CD4-positive, alpha-beta T cell treated with Interleukin-15 for 4 hours (primary cell): ENCODE results near the gene ADGRA1.

ENCODE experiments used
- DNase-seq: peaks from one replicate; pipeline ENCODE4 v3.0.0-alpha.2; 2020; ENCODE audit warnings: low spot score

Gene ADGRA1

DNA sequence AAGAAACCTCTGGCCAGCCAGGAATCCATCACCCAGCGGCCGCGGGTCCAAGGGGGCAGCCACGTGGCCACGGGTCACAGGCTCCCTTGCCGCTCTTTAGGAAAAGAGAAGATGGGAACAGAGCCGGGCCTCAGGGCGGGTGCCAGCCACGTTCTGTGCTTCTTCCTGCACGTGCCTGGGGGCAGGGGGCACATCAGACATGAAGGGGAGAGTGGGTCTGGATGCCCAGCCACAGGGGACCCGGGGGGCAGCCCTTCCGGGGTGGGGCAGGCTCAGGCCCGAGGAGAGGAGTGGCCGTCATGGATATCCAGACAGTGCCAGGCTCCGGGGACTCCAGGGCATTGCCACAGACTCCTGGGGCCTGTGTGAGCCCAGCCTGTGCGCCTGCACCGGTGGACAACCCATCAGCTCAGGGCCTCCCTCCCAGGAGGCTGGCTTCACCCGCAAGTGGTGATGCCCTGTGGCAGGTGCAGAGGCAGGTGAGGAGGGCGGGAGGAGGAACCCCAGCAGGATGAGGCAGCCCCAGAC lies 31.0 kb upstream of the ADGRA1 start:
- DNase-seq: no peak

- DNase-seq: no peak
Measured at GRCh38 chr10:133058331-133059092, 29.2 kb upstream of the ADGRA1 start.

DNA sequence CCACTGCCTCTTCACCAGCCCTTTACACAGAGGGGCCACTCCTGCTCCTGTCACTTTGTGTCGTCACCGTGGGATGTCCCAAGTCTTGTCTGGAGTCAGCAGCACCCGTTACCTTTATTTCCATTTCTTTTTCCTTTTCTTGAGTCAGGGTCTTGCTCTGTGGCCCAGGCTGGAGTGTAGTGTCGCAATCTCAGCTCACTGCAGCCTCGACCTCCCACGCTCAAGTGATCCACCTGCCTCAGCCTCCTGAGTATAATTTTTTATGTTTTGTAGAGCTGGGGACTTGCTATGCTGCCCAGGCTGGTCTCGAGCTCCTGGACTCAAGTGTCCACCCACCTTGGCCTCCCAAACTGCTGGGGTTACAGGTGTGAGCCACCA lies 28.6 kb upstream of the ADGRA1 start:
- no peak for DNase-seq

DNA sequence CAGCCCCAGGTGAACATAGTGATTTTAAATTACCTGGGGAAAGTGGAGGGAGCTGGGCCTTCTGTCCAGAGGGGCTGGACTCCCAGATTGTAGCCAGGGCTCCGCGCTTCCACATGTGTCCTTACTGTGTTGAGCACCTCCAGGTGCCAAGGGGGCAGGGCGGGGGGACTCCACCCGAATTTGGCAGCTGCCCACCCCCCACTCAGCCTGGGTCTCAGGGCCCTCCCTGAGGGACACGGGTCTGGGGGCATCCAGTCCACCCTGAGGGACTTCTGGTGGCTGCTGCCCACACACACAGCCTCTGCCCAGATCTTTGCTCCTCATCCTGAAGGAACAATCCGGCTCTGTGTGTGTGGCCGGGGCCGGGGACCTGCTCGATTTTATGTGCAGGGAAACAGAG lies 28.2 kb upstream of the ADGRA1 start:
- DNase-seq: no peak

DNA sequence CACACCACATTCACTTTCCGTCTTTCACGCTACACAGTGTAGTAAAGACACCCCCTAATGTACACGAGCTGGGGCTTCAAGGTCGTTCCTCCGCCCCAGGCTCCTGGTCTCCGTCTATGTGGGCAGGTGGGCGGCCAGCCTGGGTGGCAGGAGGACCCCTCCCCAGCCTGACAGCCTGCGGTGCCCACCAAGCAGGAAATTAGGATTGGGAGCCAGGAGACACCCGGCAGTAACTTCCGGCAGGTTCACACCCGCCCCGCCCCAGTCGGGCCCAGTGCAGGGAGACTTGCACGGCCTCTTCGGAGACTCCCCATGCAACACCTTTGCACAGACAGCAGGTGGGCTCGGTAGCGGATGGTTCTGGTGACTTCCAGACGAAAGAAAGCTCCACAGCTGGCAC lies 27.7 kb upstream of the ADGRA1 start:
- no peak for DNase-seq

GRCh38 chr10:133060466-133060865 lies 27.3 kb upstream of the ADGRA1 start:
- DNase-seq: no peak

DNA sequence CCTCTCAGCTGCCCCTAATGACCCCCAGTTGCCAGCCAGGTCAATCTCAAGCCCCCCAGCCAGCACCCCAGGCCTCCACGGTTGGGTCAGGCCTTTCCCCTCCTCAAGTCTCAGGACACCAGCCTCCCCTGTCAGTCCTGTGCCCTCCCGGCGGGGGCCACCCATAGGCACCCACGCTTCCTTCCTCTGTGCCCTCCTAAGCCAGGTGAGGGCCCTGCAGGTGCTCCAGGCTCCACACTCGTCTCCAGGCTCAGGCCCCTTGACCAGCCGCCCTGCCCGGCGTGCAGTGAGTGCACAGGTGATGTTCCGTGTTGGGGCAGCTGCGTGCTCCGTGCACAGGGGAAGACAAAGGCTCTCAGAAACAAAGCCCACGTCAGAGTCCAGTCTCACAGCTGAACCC lies 26.8 kb upstream of the ADGRA1 start:
- no peak for DNase-seq

DNA sequence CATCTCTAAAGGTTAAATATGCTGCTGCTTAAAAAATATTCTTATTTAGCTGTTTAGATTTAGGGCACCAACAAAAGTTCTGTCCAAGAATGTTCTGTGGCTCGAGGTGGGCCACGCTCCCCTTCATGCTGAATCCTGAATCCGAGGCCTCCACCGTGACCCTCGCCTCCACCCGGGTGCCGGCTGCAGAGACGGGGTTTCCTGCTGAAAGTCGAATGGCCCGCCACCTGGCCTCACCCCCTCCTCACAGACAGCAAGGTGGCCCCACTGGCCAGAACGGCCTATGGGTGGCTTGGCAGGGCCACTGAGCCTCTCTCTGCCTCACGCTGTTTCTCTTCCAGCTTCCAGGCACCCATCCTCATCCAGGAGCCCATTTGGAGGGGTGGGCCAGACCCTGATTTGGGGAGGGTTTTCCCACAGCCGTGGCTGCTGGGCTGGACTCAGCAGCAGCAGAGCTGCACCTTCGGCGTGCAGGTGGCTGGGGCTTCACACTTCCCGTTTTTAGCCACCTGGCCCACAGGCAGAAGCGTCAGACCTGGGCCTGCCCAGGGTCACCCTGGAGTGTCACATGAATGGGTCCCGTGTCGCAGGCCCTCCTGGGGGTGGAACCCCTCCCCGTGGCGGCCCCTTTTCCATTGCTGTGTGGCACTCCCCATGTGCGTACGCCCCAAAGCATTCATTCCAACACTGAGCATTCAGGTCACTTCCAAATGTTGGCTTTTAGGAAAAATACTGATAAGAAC lies 26.3 kb upstream of the ADGRA1 start:
- DNase-seq: no peak

- no peak for DNase-seq
Measured at GRCh38 chr10:133062085-133062484, 25.6 kb upstream of the ADGRA1 start.

DNA sequence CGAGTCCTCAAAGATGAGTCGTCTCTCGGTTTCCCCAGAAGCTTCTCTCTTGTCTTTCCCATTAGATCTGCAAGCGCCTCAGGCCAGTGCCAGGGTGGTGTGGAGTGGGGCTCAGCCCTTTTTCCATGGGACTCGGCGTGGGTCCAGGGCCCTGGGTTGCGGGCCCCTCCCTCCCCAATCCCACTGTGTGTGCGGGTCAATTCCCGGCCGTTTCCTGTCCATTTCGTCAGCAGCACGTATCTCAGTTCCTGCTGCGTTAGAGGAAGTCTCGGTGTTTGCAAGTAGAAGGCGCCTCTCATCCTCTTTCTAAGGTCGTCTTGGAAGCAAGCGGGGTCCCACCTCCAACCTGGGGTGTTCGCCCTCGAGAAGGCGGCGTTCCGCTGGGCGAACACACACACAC lies 25.1 kb upstream of the ADGRA1 start:
- no peak for DNase-seq

- no peak for DNase-seq
Measured at GRCh38 chr10:133067149-133068105, 20.3 kb upstream of the ADGRA1 start.

DNA sequence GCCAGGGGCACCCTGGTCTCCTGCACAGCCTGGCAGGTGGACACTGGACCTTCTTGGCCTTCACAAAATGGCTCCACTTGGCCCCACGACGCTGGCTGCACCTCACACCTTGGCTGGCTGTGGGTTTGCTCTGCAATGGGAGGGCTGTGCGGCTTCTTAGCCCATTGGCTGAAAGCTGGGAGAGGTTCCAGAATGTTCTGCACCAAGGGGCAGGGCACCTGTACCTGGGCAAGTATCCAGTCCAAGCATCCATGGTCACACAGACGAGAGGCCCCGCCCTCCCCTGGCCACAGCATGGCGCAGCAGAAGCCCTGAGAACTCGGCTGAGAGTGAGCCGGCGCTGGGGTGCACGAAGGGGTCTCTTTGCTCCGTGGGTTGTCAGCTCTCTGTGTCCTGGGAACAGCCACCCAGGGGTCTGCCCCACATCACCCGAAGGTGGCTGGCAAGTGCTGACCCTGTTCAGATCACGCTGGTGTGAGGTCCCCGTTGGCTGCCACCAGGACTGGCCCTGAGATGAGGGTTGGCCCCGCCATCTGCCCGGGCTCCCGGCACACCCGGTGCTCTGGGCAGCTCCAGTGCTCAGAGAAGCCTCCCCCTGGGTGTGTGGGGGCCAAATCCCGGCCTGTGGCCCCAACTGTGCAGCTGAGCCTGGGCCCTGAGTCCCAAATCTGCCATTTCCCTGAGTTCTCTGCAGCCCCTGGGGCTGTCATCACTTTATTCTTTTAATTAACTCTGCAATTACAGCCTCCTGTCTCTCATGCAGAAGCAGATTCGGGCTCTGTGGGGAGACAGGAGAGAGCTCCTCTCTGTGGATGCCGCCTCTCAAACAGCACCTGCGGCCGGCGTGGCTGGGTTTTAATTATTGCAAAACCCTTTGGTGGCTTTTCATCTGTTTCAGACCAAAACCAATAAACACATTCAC lies 19.4 kb upstream of the ADGRA1 start:
- no peak for DNase-seq

- no peak for DNase-seq
Measured at GRCh38 chr10:133069033-133069525, 18.6 kb upstream of the ADGRA1 start.

GRCh38 chr10:133070405-133070804 lies 17.3 kb upstream of the ADGRA1 start:
- DNase-seq: no peak

DNA sequence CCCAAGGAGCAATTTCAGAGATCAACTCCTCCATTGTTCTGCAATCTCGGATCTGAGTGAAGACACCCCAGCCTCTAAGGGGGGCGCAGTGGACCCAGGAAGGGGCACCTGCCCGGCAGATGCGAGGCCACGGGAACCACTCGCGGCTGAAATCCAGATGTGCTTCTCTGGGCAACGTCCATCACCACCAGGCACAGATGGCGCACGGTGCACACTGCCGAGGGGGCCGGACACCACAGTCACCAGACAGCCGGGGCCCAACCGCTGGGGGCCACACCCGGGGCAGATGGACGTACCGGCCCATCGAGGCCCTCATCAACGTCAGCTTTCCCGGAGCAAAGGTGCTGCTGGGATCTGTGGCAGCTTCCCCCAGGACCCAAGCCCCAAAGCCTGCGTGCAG lies 16.9 kb upstream of the ADGRA1 start:
- DNase-seq: no peak

- DNase-seq: no peak
Measured at GRCh38 chr10:133071733-133072132, 16.0 kb upstream of the ADGRA1 start.

GRCh38 chr10:133072196-133072595 lies 15.5 kb upstream of the ADGRA1 start:
- no peak for DNase-seq

GRCh38 chr10:133072720-133073390 lies 14.9 kb upstream of the ADGRA1 start:
- DNase-seq: no peak

GRCh38 chr10:133075346-133076137 lies 12.2 kb upstream of the ADGRA1 start:
- no peak for DNase-seq
